Endothelial cell of umbilical vein (primary cell): ENCODE measurements around the gene KCNC1. TPM values are rescaled to one million over a fixed set of nuclear protein-coding genes. Genes with fewer than 3 reads are reported as not detected.

Source experiments
- BruUV-seq: library from RNA; stranded (reverse); fragments of 400-500 nt; replicated peaks from 2 replicates; lab custom pipeline; 2021; lab: Mats Ljungman, UMichigan
- CTCF ChIA-PET: fragments of 300-600, 350-600 bp; sonication (Branson Sonifier 250); formaldehyde crosslinking; loops from one replicate; lab custom pipeline; 2021; ENCODE audit warnings: antibody characterized with exemption, inconsistent platforms; lab: Charles Lee
- POLR2A ChIA-PET: fragments of 300-600, 350-600 bp; sonication (Branson Sonifier 250); formaldehyde crosslinking; loops from one replicate; lab custom pipeline; 2021; ENCODE audit warnings: antibody characterized with exemption, inconsistent platforms; lab: Charles Lee
- DNase-seq: peaks from one replicate; pipeline ENCODE4 v3.0.0-alpha.2; 2011; ENCODE audit warnings: low read depth, low spot score
- FAIRE-seq: peaks from 2 replicates; lab custom pipeline; 2011; peaks lifted over from hg19 to GRCh38; lab: Jason Lieb, UNC
- H2AFZ ChIP-seq: 2 replicates; pipeline ENCODE4 v1.6.0; 2012; ENCODE audit warnings: low read depth, low read length, control low read depth, inconsistent platforms
- H3K27ac ChIP-seq: 2 replicates; pipeline ENCODE4 v1.5.1; 2011; ENCODE audit warnings: low read depth, mild to moderate bottlenecking, control low read depth, low read length, moderate library complexity; ENCODE audit not compliant: insufficient read depth
- H3K27me3 ChIP-seq, 2 experiments: 2 replicates each; pipeline versions ENCODE4 v1.6.0 to v1.6.1; 2011; ENCODE audit warnings: low read length in 2 of 2, mixed read lengths in 1 of 2; ENCODE audit not compliant: control insufficient read depth in 2 of 2, insufficient read depth in 2 of 2
- H3K36me3 ChIP-seq, 2 experiments: 2 replicates in 1 of 2; 3 replicates in 1 of 2; pipeline ENCODE4 v1.5.1; 2011; ENCODE audit warnings: low read length in 2 of 2, mild to moderate bottlenecking in 1 of 2, moderate library complexity in 1 of 2; ENCODE audit not compliant: control insufficient read depth in 2 of 2, insufficient read depth in 2 of 2; ENCODE audit errors: extremely low read depth in 1 of 2
- H3K4me1 ChIP-seq: 3 replicates; pipeline ENCODE4 v1.5.1; 2011; ENCODE audit warnings: mild to moderate bottlenecking, low read length; ENCODE audit not compliant: control insufficient read depth, insufficient read depth; ENCODE audit errors: extremely low read depth
- H3K4me2 ChIP-seq: 2 replicates; pipeline ENCODE4 v1.6.1; 2011; ENCODE audit warnings: low read length, control low read depth, mixed read lengths; ENCODE audit not compliant: insufficient read depth
- H3K4me3 ChIP-seq, 3 experiments: fragments of 200-600 bp in 1 of 3; sonication (generic), shearing (Covaris generic) in 1 of 3; replicated peaks in 1 of 3; 2 replicates each; pipeline ENCODE4 v1.5.1; 2011 to 2016; ENCODE audit warnings: control low read depth in 3 of 3, low read length in 3 of 3, mild to moderate bottlenecking in 2 of 3, inconsistent platforms in 1 of 3, low read depth in 1 of 3, moderate library complexity in 1 of 3; ENCODE audit not compliant: insufficient read depth in 1 of 3
- H3K79me2 ChIP-seq: 2 replicates; pipeline ENCODE4 v1.6.0; 2012; ENCODE audit warnings: low read length, inconsistent platforms; ENCODE audit not compliant: control insufficient read depth, insufficient read depth
- H3K9ac ChIP-seq: replicated peaks from 2 replicates; pipeline ENCODE3; 2011; ENCODE audit warnings: low read length, control low read depth; ENCODE audit not compliant: insufficient read depth; ENCODE audit errors: extremely low read depth
- H3K9me1 ChIP-seq: replicated peaks from 3 replicates; pipeline ENCODE4 v1.6.0; 2011; ENCODE audit warnings: mild to moderate bottlenecking, low read length; ENCODE audit not compliant: control insufficient read depth, insufficient read depth; ENCODE audit errors: extremely low read depth
- H3K9me3 ChIP-seq: replicated peaks from 2 replicates; pipeline ENCODE4 v1.5.1; 2012; ENCODE audit warnings: low read length, inconsistent platforms; ENCODE audit not compliant: control insufficient read depth, insufficient read depth
- H4K20me1 ChIP-seq: replicated peaks from 2 replicates; pipeline ENCODE3; 2011; ENCODE audit warnings: mild to moderate bottlenecking, low read length; ENCODE audit not compliant: control insufficient read depth, insufficient read depth; ENCODE audit errors: extremely low read depth
- CTCF ChIP-seq, 2 donors: IDR thresholded peaks; 1 replicate in 1 of 2; 2 replicates in 1 of 2; pipeline ENCODE4 v1.5.1; 2011; ENCODE audit warnings: low read length in 2 of 2, mild to moderate bottlenecking in 2 of 2, moderate library complexity in 2 of 2, control low read depth in 1 of 2, inconsistent platforms in 1 of 2, low read depth in 1 of 2; ENCODE audit not compliant: insufficient read depth in 1 of 2; ENCODE audit errors: extremely low read depth in 1 of 2
- EZH2 ChIP-seq: IDR thresholded peaks from 2 replicates; pipeline ENCODE4 v1.6.1; 2012; ENCODE audit warnings: borderline replicate concordance, low read depth, mild to moderate bottlenecking, moderate library complexity, low read length, inconsistent platforms; ENCODE audit not compliant: severe bottlenecking
- FOS ChIP-seq: IDR thresholded peaks from 2 replicates; pipeline ENCODE4 v1.6.1; 2011; ENCODE audit warnings: mild to moderate bottlenecking, low read length, moderate library complexity, borderline replicate concordance; ENCODE audit not compliant: insufficient read depth
- GATA2 ChIP-seq: IDR thresholded peaks from 2 replicates; pipeline ENCODE4 v1.7.0; 2011; ENCODE audit warnings: low read depth, mild to moderate bottlenecking, moderate library complexity, mixed read lengths, low read length; ENCODE audit not compliant: insufficient read length, insufficient read depth
- JUN ChIP-seq: IDR thresholded peaks from 2 replicates; pipeline ENCODE4 v1.6.1; 2011; ENCODE audit warnings: borderline replicate concordance, low read depth; ENCODE audit not compliant: insufficient read length, insufficient read depth
- MYC ChIP-seq: IDR thresholded peaks from one replicate; pipeline ENCODE4 v1.6.1; 2011; ENCODE audit warnings: mild to moderate bottlenecking, low read depth, low read length
- POLR2A ChIP-seq: IDR thresholded peaks from 2 replicates; pipeline ENCODE4 v1.6.1; 2012; ENCODE audit warnings: low read depth, mild to moderate bottlenecking, control low read depth, low read length
- POLR2AphosphoS5 ChIP-seq: IDR thresholded peaks from 2 replicates; pipeline ENCODE4 v1.6.1; 2012; ENCODE audit warnings: low read depth, mild to moderate bottlenecking, control low read depth, low read length, moderate library complexity; ENCODE audit not compliant: insufficient read depth
- dilution Hi-C: fragments of 300-500 bp; cut with MboI; formaldehyde crosslinking; loops from one replicate; pipeline ENCODE4 v1.15.0; 2019; ENCODE audit warnings: low sequenced_read_pairs; ENCODE audit not compliant: extremely low pct_ligation_motif_present
- intact Hi-C: fragments of 100-400 bp; cut with micrococcal nuclease; formaldehyde crosslinking; loops from one replicate; pipeline ENCODE4 v1.10.0; 2022
- polyA plus RNA-seq, 4 experiments: library from polyadenylated mRNA; depleted of rRNA in 3 of 4; stranded (reverse) in 3 of 4; unstranded in 1 of 4; fragments of >200 nt; gene quantifications; 2 replicates each; pipeline versions ENCODE4 v1.2.1 to v1.2.3, GENCODE V29; 2011 to 2012; ENCODE audit warnings: missing spikeins in 1 of 4
- total RNA-seq: library from RNA; stranded (reverse); gene quantifications from 2 replicates; pipeline ENCODE4 v1.2.3, GENCODE V29; 2021
- TF ChIP-seq, protein P1 (sequence below): IDR thresholded peaks from 2 replicates; pipeline ENCODE4 v1.6.1; 2011; ENCODE audit not compliant: insufficient read depth, insufficient read length

The KCNC1 gene
- total and polyA plus RNA-seq, 2 donors (not counting 3 experiments of a cell fraction or from before 2014, with no cell fraction given): not detected

GRCh38 chr11:17744151-17744940, 9.8 kb downstream of the KCNC1 start:
- CTCF ChIA-PET: interaction anchor here (1.9 kb wide), 1 partner anchor 13 kb away, joined by 12 read pairs; no protein-coding TSS in a partner anchor
- no peaks in the 10 kb centered on the region for H3K9me3 ChIP-seq
- BruUV-seq: no TSS peak
- no peaks in the 10 kb centered on the region for H3K4me1 ChIP-seq
- no peak overlapping the region for H3K4me2 ChIP-seq
- H2AFZ ChIP-seq: no peak overlapping the region
- no peaks in the 10 kb centered on the region for H3K9me1 ChIP-seq
- no peaks in the 10 kb centered on the region for H3K79me2 ChIP-seq
- no peaks in the 10 kb centered on the region for H3K36me3 ChIP-seq
- H3K27me3 ChIP-seq: peaks cover 2 to 7% of the 10 kb centered on the region in 2 experiments
- TF ChIP-seq JUN: no peak
- TF ChIP-seq, protein P1, sequence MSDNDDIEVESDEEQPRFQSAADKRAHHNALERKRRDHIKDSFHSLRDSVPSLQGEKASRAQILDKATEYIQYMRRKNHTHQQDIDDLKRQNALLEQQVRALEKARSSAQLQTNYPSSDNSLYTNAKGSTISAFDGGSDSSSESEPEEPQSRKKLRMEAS: no peak
- no peak for TF ChIP-seq GATA2
- TF ChIP-seq POLR2A: no peak
- no peak for TF ChIP-seq CTCF (IDR thresholded peaks at IDR 0.05; ENCODE audit: extremely low read depth in 1 of 2, insufficient read depth in 1 of 2, low read depth in 1 of 2, low read length in 2 of 2)
- TF ChIP-seq EZH2: no peak
- no peak for TF ChIP-seq MYC
- no peak for TF ChIP-seq FOS
- no peak for TF ChIP-seq POLR2AphosphoS5
- POLR2A ChIA-PET: no interaction called here
- dilution Hi-C loops (no loop called here), intact Hi-C loops (no loop called here)
- no peak for FAIRE-seq
- no peak overlapping the region for H3K4me3 ChIP-seq
- no peak overlapping the region for H3K9ac ChIP-seq
- no peak overlapping the region for H3K27ac ChIP-seq
- no peaks in the 10 kb centered on the region for H4K20me1 ChIP-seq
- DNase-seq: no peak
